GM12878 (cell line): ENCODE results near the gene MYO3B. TPM values are rescaled to one million over a fixed set of nuclear protein-coding genes. Genes with fewer than 3 reads are reported as not detected.

Experiments used
- ATAC-seq: fragments of 200-7000 bp; cut with Tn5 transposase; 3 replicates; pipeline ENCODE4 v1.9.1; 2020; ENCODE audit warnings: mild to moderate bottlenecking, moderate library complexity
- BruUV-seq: library from RNA; stranded (reverse); fragments of 400-500 nt; replicated peaks from 2 replicates; lab custom pipeline; 2021; lab: Mats Ljungman, UMichigan
- CTCF ChIA-PET: fragments of 300-600 bp; sonication (Branson Sonifier 250); formaldehyde crosslinking; extraction: SDS; loops from one replicate; lab custom pipeline; 2021; ENCODE audit warnings: inconsistent platforms; lab: Yijun Ruan, JAX
- POLR2A ChIA-PET: fragments of 350-600 bp; formaldehyde crosslinking; extraction: SDS; loops from one replicate; lab custom pipeline; 2021; ENCODE audit warnings: inconsistent platforms; lab: Charles Lee
- RAD21 ChIA-PET: fragments of 300-600 bp; sonication (Branson Sonifier 250); formaldehyde crosslinking; loops from one replicate; lab custom pipeline; 2023; ENCODE audit warnings: antibody characterized with exemption; ENCODE audit not compliant: unreplicated experiment; lab: Charles Lee
- SMC1A ChIA-PET: fragments of 300-600 bp; sonication (Branson Sonifier 250); formaldehyde crosslinking; loops from one replicate; lab custom pipeline; 2023; ENCODE audit not compliant: unreplicated experiment, uncharacterized antibody; lab: Charles Lee
- DNase-seq: peaks from one replicate; pipeline ENCODE4 v3.0.0-alpha.2; 2011; ENCODE audit warnings: low read depth, low spot score
- FAIRE-seq: peaks from 3 replicates; lab custom pipeline; 2011; peaks lifted over from hg19 to GRCh38; lab: Jason Lieb, UNC
- H2AFZ ChIP-seq: 2 replicates; pipeline ENCODE4 v1.6.0; 2011; ENCODE audit warnings: low read depth, low read length, control low read depth; ENCODE audit not compliant: control insufficient read depth
- H3K27ac ChIP-seq: 2 replicates; pipeline ENCODE4 v1.5.1; 2011; ENCODE audit warnings: control low read depth; ENCODE audit not compliant: control insufficient read depth, insufficient read depth
- H3K27me3 ChIP-seq, 2 experiments: replicated peaks in 1 of 2; 2 replicates each; pipeline versions ENCODE4 v1.6.0 to v1.6.1; 2011; ENCODE audit warnings: low read length in 1 of 2; ENCODE audit not compliant: control insufficient read depth in 2 of 2, insufficient read depth in 2 of 2
- H3K36me3 ChIP-seq, 2 experiments: 2 replicates each; pipeline ENCODE4 v1.5.1; 2011; ENCODE audit warnings: low read length in 1 of 2; ENCODE audit not compliant: control insufficient read depth in 2 of 2, insufficient read depth in 2 of 2
- H3K4me1 ChIP-seq: 2 replicates; pipeline ENCODE4 v1.6.1; 2011; ENCODE audit warnings: mild to moderate bottlenecking, low read length, moderate library complexity, mixed read lengths; ENCODE audit not compliant: control insufficient read depth, insufficient read depth
- H3K4me2 ChIP-seq: 2 replicates; pipeline ENCODE4 v1.6.0; 2011; ENCODE audit warnings: control low read depth; ENCODE audit not compliant: control insufficient read depth, insufficient read depth
- H3K4me3 ChIP-seq: fragments of 200-600 bp; sonication (generic); 2 replicates; pipeline ENCODE4 v1.5.1; 2016
- H3K79me2 ChIP-seq: 2 replicates; pipeline ENCODE4 v1.6.0; 2011; ENCODE audit warnings: low read length; ENCODE audit not compliant: control insufficient read depth, insufficient read depth
- H3K9ac ChIP-seq: 2 replicates; pipeline ENCODE4 v1.8.0; 2011; ENCODE audit warnings: low read length, control low read depth, mixed read lengths; ENCODE audit not compliant: control insufficient read depth, insufficient read depth
- H3K9me3 ChIP-seq: replicated peaks from 3 replicates; pipeline ENCODE4 v1.5.1; 2011; ENCODE audit warnings: mild to moderate bottlenecking, low read length; ENCODE audit not compliant: control insufficient read depth, insufficient read depth
- H4K20me1 ChIP-seq: 2 replicates; pipeline ENCODE4 v1.6.0; 2011; ENCODE audit not compliant: control insufficient read depth, insufficient read depth
- BACH1 ChIP-seq: fragments of 450-650 bp; IDR thresholded peaks from 2 replicates; pipeline ENCODE4 v1.6.1; 2017; ENCODE audit warnings: mild to moderate bottlenecking, borderline replicate concordance
- BRCA1 ChIP-seq: IDR thresholded peaks from 2 replicates; pipeline ENCODE4 v1.6.1; 2011; ENCODE audit warnings: low read depth, low read length, improper control_type of control experiment
- CBFB ChIP-seq: IDR thresholded peaks from 2 replicates; pipeline ENCODE4 v1.6.1; 2016; ENCODE audit warnings: antibody characterized with exemption, low read depth
- CREM ChIP-seq: IDR thresholded peaks from 2 replicates; pipeline ENCODE4 v1.6.1; 2014; ENCODE audit warnings: antibody characterized with exemption, low read depth
- EGR1 ChIP-seq, 2 experiments: IDR thresholded peaks; 1 replicate in 1 of 2; 2 replicates in 1 of 2; pipeline ENCODE4 v1.6.1; 2011 to 2012; ENCODE audit warnings: low read depth in 2 of 2, low read length in 2 of 2, borderline replicate concordance in 1 of 2, mild to moderate bottlenecking in 1 of 2, moderate library complexity in 1 of 2
- ESRRA ChIP-seq: IDR thresholded peaks from 2 replicates; pipeline ENCODE4 v1.6.1; 2012; ENCODE audit warnings: mild to moderate bottlenecking, low read length, improper control_type of control experiment
- HDAC6 ChIP-seq: fragments of 200-600 bp; sonication (generic); IDR thresholded peaks from one replicate; pipeline ENCODE4 v1.8.0; 2017; ENCODE audit warnings: antibody characterized with exemption; ENCODE audit not compliant: unreplicated experiment
- NFYA ChIP-seq: IDR thresholded peaks from 2 replicates; pipeline ENCODE4 v1.6.1; 2011; ENCODE audit warnings: low read depth, mild to moderate bottlenecking, low read length, improper control_type of control experiment, borderline replicate concordance
- POLR2AphosphoS2 ChIP-seq: IDR thresholded peaks from 2 replicates; pipeline ENCODE4 v1.6.1; 2011; ENCODE audit warnings: low read depth, mild to moderate bottlenecking, low read length, improper control_type of control experiment, moderate library complexity
- RFX5 ChIP-seq: IDR thresholded peaks from 2 replicates; pipeline ENCODE4 v1.6.1; 2011; ENCODE audit warnings: low read depth, low read length, improper control_type of control experiment
- SUZ12 ChIP-seq: fragments of 200-600 bp; sonication (generic); IDR thresholded peaks from one replicate; pipeline ENCODE4 v1.6.1; 2018; ENCODE audit warnings: antibody characterized with exemption, mild to moderate bottlenecking; ENCODE audit not compliant: unreplicated experiment
- WRNIP1 ChIP-seq: IDR thresholded peaks from 2 replicates; pipeline ENCODE4 v1.6.1; 2011; ENCODE audit warnings: low read depth, low read length, improper control_type of control experiment, borderline replicate concordance
- ZNF622 ChIP-seq: fragments of 450-650 bp; IDR thresholded peaks from 2 replicates; pipeline ENCODE4 v1.6.1; 2017; ENCODE audit warnings: mild to moderate bottlenecking, inconsistent platforms
- WGBS: methylation state at CpG from one replicate; pipeline ENCODE4 v1.1.6; 2016; ENCODE audit warnings: low lambda C conversion rate; ENCODE audit not compliant: insufficient replicate concordance, insufficient coverage; ENCODE audit errors: missing lambda C conversion rate; 5-methylcytosine and 5-hydroxymethylcytosine counted together
- in situ Hi-C: fragments of 300-500 bp; cut with MboI; formaldehyde crosslinking; loops from 9 replicates; pipeline ENCODE4 v1.14.3; 2018; ENCODE audit warnings: mixed read lengths
- intact Hi-C: fragments of 100-400 bp; cut with micrococcal nuclease; formaldehyde crosslinking; loops from one replicate; pipeline ENCODE4 v1.14.2; 2022; ENCODE audit not compliant: unreplicated experiment
- polyA plus RNA-seq, 11 experiments: library from polyadenylated mRNA; depleted of rRNA in 4 of 11; unstranded in 6 of 11; stranded (reverse) in 5 of 11; fragments of >200 nt; fragmentation: Nextera tagmentation in 4 of 11; fragmentation: Illumina TruSeq in 1 of 11; extraction: Ambion mirVana in 4 of 11; extraction: Trizol in 1 of 11; gene quantifications; 1 replicate in 1 of 11; 2 replicates in 10 of 11; pipeline versions ENCODE4 v1.2.1 to v1.2.3, GENCODE V29; 2011 to 2016; ENCODE audit warnings: inconsistent platforms in 2 of 11, missing spikeins in 2 of 11, low read depth in 1 of 11
- total RNA-seq, 4 experiments: library from RNA; depleted of rRNA in 3 of 4; stranded (reverse); fragments of >200 nt in 3 of 4; fragmentation: Illumina TruSeq in 1 of 4; extraction: Trizol in 1 of 4; gene quantifications; 2 replicates each; pipeline versions ENCODE4 v1.2.1 to v1.2.3, GENCODE V29; 2013 to 2021
- TF ChIP-seq, protein P1 (sequence below): fragments of 150-350 bp; IDR thresholded peaks from 2 replicates; pipeline ENCODE4 v1.6.1; 2016; ENCODE audit warnings: low read depth, low read length
- TF ChIP-seq, protein P2 (sequence below): fragments of 450-650 bp; IDR thresholded peaks from 2 replicates; pipeline ENCODE4 v1.6.1; 2014; ENCODE audit warnings: mild to moderate bottlenecking
- TF ChIP-seq, protein P3 (sequence below): IDR thresholded peaks from 2 replicates; pipeline ENCODE4 v1.6.1; 2011; ENCODE audit warnings: low read depth, mild to moderate bottlenecking, low read length, moderate library complexity, borderline replicate concordance; ENCODE audit errors: extremely low read depth
- TF ChIP-seq, protein P4 (sequence below): fragments of 450-650 bp; IDR thresholded peaks from 2 replicates; pipeline ENCODE4 v1.6.1; 2017; ENCODE audit warnings: borderline replicate concordance

The MYO3B gene
- total and polyA plus RNA-seq, 10 of the 15 experiments (the other 5 are each of a cell fraction or from before 2014, with no cell fraction given) = 1.1 to 7.1 (median 2.1) TPM

DNA sequence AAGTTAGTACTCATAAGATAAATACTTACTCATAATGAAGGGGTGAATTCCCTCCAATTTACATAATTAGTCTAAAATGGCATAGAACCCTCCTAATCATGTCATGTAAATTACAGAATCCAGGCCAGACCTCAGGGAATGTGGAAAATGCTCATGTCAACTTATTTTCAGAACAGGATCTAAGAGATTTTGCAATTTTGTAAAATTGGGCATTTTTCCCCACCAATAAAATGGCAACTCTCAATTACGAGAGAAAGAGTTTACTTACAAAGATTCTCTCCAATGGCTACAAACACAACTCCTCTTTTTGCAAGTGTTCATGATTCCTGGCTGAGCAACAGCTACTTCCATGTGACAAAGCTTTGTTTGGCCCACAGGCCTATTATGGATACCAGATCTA is 503.4 kb downstream of the MYO3B start (continued):
- TF ChIP-seq, protein P1, sequence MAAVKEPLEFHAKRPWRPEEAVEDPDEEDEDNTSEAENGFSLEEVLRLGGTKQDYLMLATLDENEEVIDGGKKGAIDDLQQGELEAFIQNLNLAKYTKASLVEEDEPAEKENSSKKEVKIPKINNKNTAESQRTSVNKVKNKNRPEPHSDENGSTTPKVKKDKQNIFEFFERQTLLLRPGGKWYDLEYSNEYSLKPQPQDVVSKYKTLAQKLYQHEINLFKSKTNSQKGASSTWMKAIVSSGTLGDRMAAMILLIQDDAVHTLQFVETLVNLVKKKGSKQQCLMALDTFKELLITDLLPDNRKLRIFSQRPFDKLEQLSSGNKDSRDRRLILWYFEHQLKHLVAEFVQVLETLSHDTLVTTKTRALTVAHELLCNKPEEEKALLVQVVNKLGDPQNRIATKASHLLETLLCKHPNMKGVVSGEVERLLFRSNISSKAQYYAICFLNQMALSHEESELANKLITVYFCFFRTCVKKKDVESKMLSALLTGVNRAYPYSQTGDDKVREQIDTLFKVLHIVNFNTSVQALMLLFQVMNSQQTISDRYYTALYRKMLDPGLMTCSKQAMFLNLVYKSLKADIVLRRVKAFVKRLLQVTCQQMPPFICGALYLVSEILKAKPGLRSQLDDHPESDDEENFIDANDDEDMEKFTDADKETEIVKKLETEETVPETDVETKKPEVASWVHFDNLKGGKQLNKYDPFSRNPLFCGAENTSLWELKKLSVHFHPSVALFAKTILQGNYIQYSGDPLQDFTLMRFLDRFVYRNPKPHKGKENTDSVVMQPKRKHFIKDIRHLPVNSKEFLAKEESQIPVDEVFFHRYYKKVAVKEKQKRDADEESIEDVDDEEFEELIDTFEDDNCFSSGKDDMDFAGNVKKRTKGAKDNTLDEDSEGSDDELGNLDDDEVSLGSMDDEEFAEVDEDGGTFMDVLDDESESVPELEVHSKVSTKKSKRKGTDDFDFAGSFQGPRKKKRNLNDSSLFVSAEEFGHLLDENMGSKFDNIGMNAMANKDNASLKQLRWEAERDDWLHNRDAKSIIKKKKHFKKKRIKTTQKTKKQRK = no peak

DNA sequence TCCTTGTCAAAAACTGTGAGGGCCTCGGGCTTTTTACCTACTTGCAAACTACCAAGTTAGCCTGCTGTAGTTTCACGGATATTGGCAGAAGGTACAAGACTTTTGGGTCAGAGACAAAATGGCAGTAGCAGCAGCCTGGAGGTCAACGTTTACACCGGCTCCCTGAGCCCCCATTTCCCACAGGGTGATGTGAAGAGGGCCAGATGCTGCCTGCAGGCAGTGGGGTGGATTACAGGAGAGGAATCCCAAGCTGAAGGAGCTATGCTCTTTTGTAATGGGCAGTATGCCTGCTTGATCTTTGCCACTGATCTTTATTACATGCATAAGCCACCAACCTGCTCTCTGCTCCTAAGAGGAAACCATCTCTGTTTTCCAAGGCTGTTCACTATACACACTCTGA is 507.6 kb downstream of the MYO3B start:
- TF ChIP-seq SUZ12 (no peak), BRCA1 (no peak), WRNIP1 (no peak), CBFB (no peak), ZNF622 (no peak), BACH1 (no peak), POLR2AphosphoS2 (no peak), ESRRA (no peak), HDAC6 (no peak), NFYA (no peak), CREM (no peak), EGR1 (IDR thresholded peaks at IDR 0.05; ENCODE audit: borderline replicate concordance in 1 of 2, low read depth in 2 of 2, low read length in 2 of 2) (no peak), RFX5 (no peak)
- TF ChIP-seq, protein P2, sequence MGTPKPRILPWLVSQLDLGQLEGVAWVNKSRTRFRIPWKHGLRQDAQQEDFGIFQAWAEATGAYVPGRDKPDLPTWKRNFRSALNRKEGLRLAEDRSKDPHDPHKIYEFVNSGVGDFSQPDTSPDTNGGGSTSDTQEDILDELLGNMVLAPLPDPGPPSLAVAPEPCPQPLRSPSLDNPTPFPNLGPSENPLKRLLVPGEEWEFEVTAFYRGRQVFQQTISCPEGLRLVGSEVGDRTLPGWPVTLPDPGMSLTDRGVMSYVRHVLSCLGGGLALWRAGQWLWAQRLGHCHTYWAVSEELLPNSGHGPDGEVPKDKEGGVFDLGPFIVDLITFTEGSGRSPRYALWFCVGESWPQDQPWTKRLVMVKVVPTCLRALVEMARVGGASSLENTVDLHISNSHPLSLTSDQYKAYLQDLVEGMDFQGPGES = no peak
- TF ChIP-seq, protein P3, sequence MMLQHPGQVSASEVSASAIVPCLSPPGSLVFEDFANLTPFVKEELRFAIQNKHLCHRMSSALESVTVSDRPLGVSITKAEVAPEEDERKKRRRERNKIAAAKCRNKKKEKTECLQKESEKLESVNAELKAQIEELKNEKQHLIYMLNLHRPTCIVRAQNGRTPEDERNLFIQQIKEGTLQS = no peak
- TF ChIP-seq, protein P4, sequence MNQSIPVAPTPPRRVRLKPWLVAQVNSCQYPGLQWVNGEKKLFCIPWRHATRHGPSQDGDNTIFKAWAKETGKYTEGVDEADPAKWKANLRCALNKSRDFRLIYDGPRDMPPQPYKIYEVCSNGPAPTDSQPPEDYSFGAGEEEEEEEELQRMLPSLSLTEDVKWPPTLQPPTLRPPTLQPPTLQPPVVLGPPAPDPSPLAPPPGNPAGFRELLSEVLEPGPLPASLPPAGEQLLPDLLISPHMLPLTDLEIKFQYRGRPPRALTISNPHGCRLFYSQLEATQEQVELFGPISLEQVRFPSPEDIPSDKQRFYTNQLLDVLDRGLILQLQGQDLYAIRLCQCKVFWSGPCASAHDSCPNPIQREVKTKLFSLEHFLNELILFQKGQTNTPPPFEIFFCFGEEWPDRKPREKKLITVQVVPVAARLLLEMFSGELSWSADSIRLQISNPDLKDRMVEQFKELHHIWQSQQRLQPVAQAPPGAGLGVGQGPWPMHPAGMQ = no peak
- TF ChIP-seq, all 136 proteins: peak for 0
- Histone ChIP-seq H3K4me2 (no peak overlapping the region), H2AFZ (no peak overlapping the region), H3K27ac (no peak overlapping the region), H3K79me2 (no peaks in the 10 kb centered on the region), H3K36me3 (no peaks in the 10 kb centered on the region), H3K4me1 (peaks cover 3% of the 10 kb centered on the region; the same call in 1 of the 2 replicates), H4K20me1 (no peaks in the 10 kb centered on the region), H3K9me3 (no peaks in the 10 kb centered on the region), H3K4me3 (no peak overlapping the region), H3K27me3 (no peaks in the 10 kb centered on the region; a peak in 1 of 4 replicates), H3K9ac (no peak overlapping the region)
- ChIA-PET CTCF (no interaction called here), POLR2A (no interaction called here), RAD21 (no interaction called here), SMC1A (no interaction called here)
- ATAC-seq (no peak), FAIRE-seq (no peak), DNase-seq (no peak)
- in situ Hi-C loops = no loop called here
- no TSS peak for BruUV-seq
- WGBS = 26% methylated on average over 4 of the region's 4 CpGs
- intact Hi-C loops = no loop called here
